Body of pancreas (tissue), 4 donors: ENCODE results near the gene SNRPD3.

Source experiments
- CTCF ChIP-seq, 7 experiments: fragments of 450-650 bp in 4 of 7; fragments of 200-600 bp in 3 of 7; sonication (generic) in 3 of 7; IDR thresholded peaks; one replicate each; pipeline ENCODE4 v1.5.1; 2016 to 2019; ENCODE audit warnings: antibody characterized with exemption in 7 of 7
- POLR2A ChIP-seq, 3 donors: fragments of 450-650 bp; IDR thresholded peaks; one replicate each; pipeline ENCODE4 v1.6.1; 2016; ENCODE audit warnings: antibody characterized with exemption in 3 of 3, mild to moderate bottlenecking in 2 of 3

GRCh38 chr22:24585461-24585860 lies 29.7 kb downstream of the SNRPD3 start:
- TF ChIP-seq POLR2A (IDR thresholded peaks at IDR 0.05) = no peak
- no peak for TF ChIP-seq CTCF (IDR thresholded peaks at IDR 0.05)
